Endothelial cell of umbilical vein (primary cell): Measurements from ENCODE around the gene PIGX. TPM values are rescaled to one million over a fixed set of nuclear protein-coding genes. Genes with fewer than 3 reads are reported as not detected.

Experiments
- BruUV-seq: library from RNA; stranded (reverse); fragments of 400-500 nt; replicated peaks from 2 replicates; lab custom pipeline; 2021; lab: Mats Ljungman, UMichigan
- CTCF ChIA-PET: fragments of 300-600, 350-600 bp; sonication (Branson Sonifier 250); formaldehyde crosslinking; loops from one replicate; lab custom pipeline; 2021; ENCODE audit warnings: antibody characterized with exemption, inconsistent platforms; lab: Charles Lee
- POLR2A ChIA-PET: fragments of 300-600, 350-600 bp; sonication (Branson Sonifier 250); formaldehyde crosslinking; loops from one replicate; lab custom pipeline; 2021; ENCODE audit warnings: antibody characterized with exemption, inconsistent platforms; lab: Charles Lee
- DNase-seq: peaks from one replicate; pipeline ENCODE4 v3.0.0-alpha.2; 2011; ENCODE audit warnings: low read depth, low spot score
- FAIRE-seq: peaks from 2 replicates; lab custom pipeline; 2011; peaks lifted over from hg19 to GRCh38; lab: Jason Lieb, UNC
- H2AFZ ChIP-seq: 2 replicates; pipeline ENCODE4 v1.6.0; 2012; ENCODE audit warnings: low read depth, low read length, control low read depth, inconsistent platforms
- H3K27ac ChIP-seq: 2 replicates; pipeline ENCODE4 v1.5.1; 2011; ENCODE audit warnings: low read depth, mild to moderate bottlenecking, control low read depth, low read length, moderate library complexity; ENCODE audit not compliant: insufficient read depth
- H3K27me3 ChIP-seq, 2 experiments: 2 replicates each; pipeline versions ENCODE4 v1.6.0 to v1.6.1; 2011; ENCODE audit warnings: low read length in 2 of 2, mixed read lengths in 1 of 2; ENCODE audit not compliant: control insufficient read depth in 2 of 2, insufficient read depth in 2 of 2
- H3K36me3 ChIP-seq, 2 experiments: 2 replicates in 1 of 2; 3 replicates in 1 of 2; pipeline ENCODE4 v1.5.1; 2011; ENCODE audit warnings: low read length in 2 of 2, mild to moderate bottlenecking in 1 of 2, moderate library complexity in 1 of 2; ENCODE audit not compliant: control insufficient read depth in 2 of 2, insufficient read depth in 2 of 2; ENCODE audit errors: extremely low read depth in 1 of 2
- H3K4me1 ChIP-seq: 3 replicates; pipeline ENCODE4 v1.5.1; 2011; ENCODE audit warnings: mild to moderate bottlenecking, low read length; ENCODE audit not compliant: control insufficient read depth, insufficient read depth; ENCODE audit errors: extremely low read depth
- H3K4me2 ChIP-seq: 2 replicates; pipeline ENCODE4 v1.6.1; 2011; ENCODE audit warnings: low read length, control low read depth, mixed read lengths; ENCODE audit not compliant: insufficient read depth
- H3K4me3 ChIP-seq, 3 experiments: fragments of 200-600 bp in 1 of 3; sonication (generic), shearing (Covaris generic) in 1 of 3; replicated peaks in 1 of 3; 2 replicates each; pipeline ENCODE4 v1.5.1; 2011 to 2016; ENCODE audit warnings: control low read depth in 3 of 3, low read length in 3 of 3, mild to moderate bottlenecking in 2 of 3, inconsistent platforms in 1 of 3, low read depth in 1 of 3, moderate library complexity in 1 of 3; ENCODE audit not compliant: insufficient read depth in 1 of 3
- H3K79me2 ChIP-seq: 2 replicates; pipeline ENCODE4 v1.6.0; 2012; ENCODE audit warnings: low read length, inconsistent platforms; ENCODE audit not compliant: control insufficient read depth, insufficient read depth
- H3K9ac ChIP-seq: replicated peaks from 2 replicates; pipeline ENCODE3; 2011; ENCODE audit warnings: low read length, control low read depth; ENCODE audit not compliant: insufficient read depth; ENCODE audit errors: extremely low read depth
- H3K9me1 ChIP-seq: replicated peaks from 3 replicates; pipeline ENCODE4 v1.6.0; 2011; ENCODE audit warnings: mild to moderate bottlenecking, low read length; ENCODE audit not compliant: control insufficient read depth, insufficient read depth; ENCODE audit errors: extremely low read depth
- H3K9me3 ChIP-seq: replicated peaks from 2 replicates; pipeline ENCODE4 v1.5.1; 2012; ENCODE audit warnings: low read length, inconsistent platforms; ENCODE audit not compliant: control insufficient read depth, insufficient read depth
- H4K20me1 ChIP-seq: replicated peaks from 2 replicates; pipeline ENCODE3; 2011; ENCODE audit warnings: mild to moderate bottlenecking, low read length; ENCODE audit not compliant: control insufficient read depth, insufficient read depth; ENCODE audit errors: extremely low read depth
- EZH2 ChIP-seq: IDR thresholded peaks from 2 replicates; pipeline ENCODE4 v1.6.1; 2012; ENCODE audit warnings: borderline replicate concordance, low read depth, mild to moderate bottlenecking, moderate library complexity, low read length, inconsistent platforms; ENCODE audit not compliant: severe bottlenecking
- FOS ChIP-seq: IDR thresholded peaks from 2 replicates; pipeline ENCODE4 v1.6.1; 2011; ENCODE audit warnings: mild to moderate bottlenecking, low read length, moderate library complexity, borderline replicate concordance; ENCODE audit not compliant: insufficient read depth
- GATA2 ChIP-seq: IDR thresholded peaks from 2 replicates; pipeline ENCODE4 v1.7.0; 2011; ENCODE audit warnings: low read depth, mild to moderate bottlenecking, moderate library complexity, mixed read lengths, low read length; ENCODE audit not compliant: insufficient read length, insufficient read depth
- JUN ChIP-seq: IDR thresholded peaks from 2 replicates; pipeline ENCODE4 v1.6.1; 2011; ENCODE audit warnings: borderline replicate concordance, low read depth; ENCODE audit not compliant: insufficient read length, insufficient read depth
- MAX ChIP-seq: IDR thresholded peaks from 2 replicates; pipeline ENCODE4 v1.6.1; 2011; ENCODE audit not compliant: insufficient read depth, insufficient read length
- POLR2A ChIP-seq: IDR thresholded peaks from 2 replicates; pipeline ENCODE4 v1.6.1; 2012; ENCODE audit warnings: low read depth, mild to moderate bottlenecking, control low read depth, low read length
- POLR2AphosphoS5 ChIP-seq: IDR thresholded peaks from 2 replicates; pipeline ENCODE4 v1.6.1; 2012; ENCODE audit warnings: low read depth, mild to moderate bottlenecking, control low read depth, low read length, moderate library complexity; ENCODE audit not compliant: insufficient read depth
- dilution Hi-C: fragments of 300-500 bp; cut with MboI; formaldehyde crosslinking; loops from one replicate; pipeline ENCODE4 v1.15.0; 2019; ENCODE audit warnings: low sequenced_read_pairs; ENCODE audit not compliant: extremely low pct_ligation_motif_present
- intact Hi-C: fragments of 100-400 bp; cut with micrococcal nuclease; formaldehyde crosslinking; loops from one replicate; pipeline ENCODE4 v1.10.0; 2022
- polyA plus RNA-seq, 4 experiments: library from polyadenylated mRNA; depleted of rRNA in 3 of 4; stranded (reverse) in 3 of 4; unstranded in 1 of 4; fragments of >200 nt; gene quantifications; 2 replicates each; pipeline versions ENCODE4 v1.2.1 to v1.2.3, GENCODE V29; 2011 to 2012; ENCODE audit warnings: missing spikeins in 1 of 4
- total RNA-seq: library from RNA; stranded (reverse); gene quantifications from 2 replicates; pipeline ENCODE4 v1.2.3, GENCODE V29; 2021

PIGX gene
- total and polyA plus RNA-seq, 2 donors (not counting 3 experiments of a cell fraction or from before 2014, with no cell fraction given) = 9.2 to 14.0 TPM

DNA sequence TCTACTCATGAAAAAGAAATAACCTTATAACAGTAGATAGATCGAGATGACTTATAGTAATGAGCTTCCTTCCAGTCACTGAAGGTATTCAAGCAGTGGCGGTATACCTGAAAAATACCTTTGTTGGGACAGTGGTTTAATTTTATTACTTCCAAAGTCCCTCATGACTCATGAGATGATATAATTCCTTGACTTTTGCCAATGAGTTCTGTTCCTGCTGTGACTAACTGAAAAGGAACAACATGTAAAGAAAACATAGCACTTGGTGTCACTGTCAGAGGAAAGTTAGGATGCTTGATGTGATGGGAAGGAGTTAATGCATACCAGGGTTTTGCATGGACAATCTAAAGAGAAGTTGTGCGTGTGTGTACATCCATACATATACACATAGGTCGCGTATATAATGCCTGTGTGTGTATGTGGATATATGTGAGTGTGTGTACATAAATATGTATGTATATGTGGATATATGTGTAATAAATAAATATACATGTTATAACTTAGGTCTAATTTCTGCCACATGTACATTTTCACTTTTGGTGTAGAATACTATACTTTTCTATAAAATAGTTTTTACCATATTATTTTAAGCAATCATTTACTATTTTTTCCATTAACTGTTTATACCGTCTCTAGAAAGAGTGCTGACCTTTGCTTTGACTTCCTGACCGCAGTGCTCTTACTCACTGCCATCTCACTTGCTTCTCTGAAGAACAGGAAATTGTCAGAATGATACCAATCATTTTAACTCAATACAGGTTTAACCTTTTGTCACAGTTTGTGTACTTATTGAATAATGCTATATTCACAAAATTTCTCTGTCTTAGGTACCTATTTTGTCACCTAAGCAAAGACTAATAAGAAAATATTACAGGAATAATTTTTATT lies 14.9 kb downstream of the PIGX start:
- ChIA-PET CTCF (no interaction called here), POLR2A (no interaction called here)
- no peaks in the 10 kb centered on the region for H3K36me3 ChIP-seq
- no peaks in the 10 kb centered on the region for H3K79me2 ChIP-seq
- FAIRE-seq (peak; percentile 43), DNase-seq (peak; percentile 40)
- intact Hi-C loops = no loop called here
- H3K4me1 ChIP-seq = peaks cover 14% of the 10 kb centered on the region
- H4K20me1 ChIP-seq = no peaks in the 10 kb centered on the region
- no peaks in the 10 kb centered on the region for H3K9me3 ChIP-seq
- H3K27ac ChIP-seq = no peak overlapping the region
- no peak overlapping the region for H2AFZ ChIP-seq
- no peak overlapping the region for H3K9ac ChIP-seq
- no peaks in the 10 kb centered on the region for H3K27me3 ChIP-seq
- H3K4me2 ChIP-seq = peak overlapping the region; percentile 63
- H3K4me3 ChIP-seq = no peak overlapping the region
- no TSS peak for BruUV-seq
- dilution Hi-C loops = no loop called here
- H3K9me1 ChIP-seq = no peaks in the 10 kb centered on the region
- TF ChIP-seq GATA2 (peak; percentile 94), FOS (peak; percentile 68), MAX (no peak), JUN (peak; percentile 47), POLR2AphosphoS5 (peak; percentile 78), EZH2 (no peak)

DNA sequence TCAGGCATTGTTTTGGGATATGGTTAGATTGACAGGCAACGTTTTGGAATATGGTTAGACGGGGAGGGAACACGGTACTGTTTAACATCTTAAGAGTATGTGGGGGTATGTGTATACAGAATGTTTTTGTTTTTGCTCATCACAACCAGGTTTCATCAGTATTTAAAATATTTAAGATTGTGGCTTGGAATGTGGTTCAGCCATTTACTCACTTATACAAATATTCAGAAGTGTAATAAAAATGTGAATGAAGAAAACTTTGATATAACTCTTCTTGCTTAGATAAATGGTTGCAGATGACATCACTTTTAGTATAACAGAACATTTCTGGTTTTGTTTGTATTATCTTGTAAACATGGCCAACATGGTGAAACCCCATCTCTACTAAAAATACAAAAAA lies 23.6 kb downstream of the PIGX start:
- no peaks in the 10 kb centered on the region for H3K9me3 ChIP-seq
- intact Hi-C loops = no loop called here
- H3K4me3 ChIP-seq = no peak overlapping the region
- ChIA-PET CTCF (no interaction called here), POLR2A (no interaction called here)
- no peaks in the 10 kb centered on the region for H3K36me3 ChIP-seq
- H2AFZ ChIP-seq = no peak overlapping the region
- dilution Hi-C loops = no loop called here
- DNase-seq = no peak
- BruUV-seq = no TSS peak
- H3K9me1 ChIP-seq = no peaks in the 10 kb centered on the region
- peaks cover 10% of the 10 kb centered on the region for H3K79me2 ChIP-seq
- H3K27me3 ChIP-seq = no peaks in the 10 kb centered on the region
- H3K4me1 ChIP-seq = no peaks in the 10 kb centered on the region
- H3K4me2 ChIP-seq = no peak overlapping the region
- H3K9ac ChIP-seq = no peak overlapping the region
- no peak for FAIRE-seq
- H4K20me1 ChIP-seq = no peaks in the 10 kb centered on the region
- no peak for TF ChIP-seq POLR2AphosphoS5
- TF ChIP-seq POLR2A = no peak
- no peak for TF ChIP-seq EZH2
- H3K27ac ChIP-seq = no peak overlapping the region
